HepG2 (cell line): Measurements from ENCODE around the gene GIMD1. TPM values are rescaled to one million over a fixed set of nuclear protein-coding genes. Genes with fewer than 3 reads are reported as not detected.
A peak's percentile ranks its signal among the peaks of the same experiment; 100 is the strongest.

Experiments
- BCLAF1 ChIP-seq: fragments of 450-650 bp; IDR thresholded peaks from 2 replicates; pipeline ENCODE4 v1.6.1; 2017; ENCODE audit warnings: mild to moderate bottlenecking
- CBX2 ChIP-seq, 2 experiments: fragments of 200-600 bp in 1 of 2; sonication (generic); formaldehyde crosslinking in 1 of 2; IDR thresholded peaks; 2 replicates each; pipeline versions ENCODE4 v1.7.0 to v1.8.1; 2018 to 2022; ENCODE audit warnings: low read depth in 2 of 2, low read length in 1 of 2, mild to moderate bottlenecking in 1 of 2, missing genetic modification reagents in 1 of 2
- CENPT ChIP-seq: sonication (generic); formaldehyde crosslinking; IDR thresholded peaks from 2 replicates; pipeline ENCODE4 v1.8.0; 2022; ENCODE audit warnings: low read depth, mild to moderate bottlenecking, moderate library complexity, missing genetic modification reagents
- GABPA ChIP-seq, 2 experiments: IDR thresholded peaks; 2 replicates each; pipeline ENCODE4 v1.6.1; 2011 to 2016; ENCODE audit warnings: low read depth in 2 of 2, low read length in 1 of 2, missing biosample characterization in 1 of 2, missing genetic modification characterization in 1 of 2
- POLR2AphosphoS5 ChIP-seq: IDR thresholded peaks from 2 replicates; pipeline ENCODE4 v1.6.1; 2012; ENCODE audit warnings: low read depth, low read length
- ZFY ChIP-seq: sonication (generic); formaldehyde crosslinking; IDR thresholded peaks from 2 replicates; pipeline ENCODE4 v1.4.0; 2020; ENCODE audit warnings: missing genetic modification reagents
- ZNF333 ChIP-seq: sonication (generic); formaldehyde crosslinking; IDR thresholded peaks from 2 replicates; pipeline ENCODE4 v1.4.0; 2020; ENCODE audit warnings: mild to moderate bottlenecking, missing genetic modification reagents, borderline replicate concordance
- ZNF335 ChIP-seq: sonication (generic); formaldehyde crosslinking; IDR thresholded peaks from 2 replicates; pipeline ENCODE4 v1.4.0; 2020; ENCODE audit warnings: missing genetic modification reagents
- ZNF362 ChIP-seq: sonication (generic); formaldehyde crosslinking; IDR thresholded peaks from 2 replicates; pipeline ENCODE4 v1.4.0; 2020; ENCODE audit warnings: missing genetic modification reagents, mild to moderate bottlenecking, borderline replicate concordance
- ZNF430 ChIP-seq: sonication (generic); formaldehyde crosslinking; IDR thresholded peaks from 2 replicates; pipeline ENCODE4 v1.9.0; 2021; ENCODE audit warnings: mild to moderate bottlenecking, missing genetic modification reagents
- ZNF556 ChIP-seq: sonication (generic); formaldehyde crosslinking; IDR thresholded peaks from 2 replicates; pipeline ENCODE4 v1.4.0; 2020; ENCODE audit warnings: mild to moderate bottlenecking, missing genetic modification reagents, borderline replicate concordance
- ZNF563 ChIP-seq: sonication (generic); formaldehyde crosslinking; IDR thresholded peaks from 2 replicates; pipeline ENCODE4 v1.8.0; 2022; ENCODE audit warnings: mild to moderate bottlenecking, moderate library complexity, missing genetic modification reagents
- ZNF629 ChIP-seq: sonication (generic); formaldehyde crosslinking; conservative IDR thresholded peaks from 2 replicates; pipeline ENCODE4 v1.5.0; 2020; ENCODE audit warnings: missing genetic modification reagents
- ZNF710 ChIP-seq: sonication (generic); formaldehyde crosslinking; IDR thresholded peaks from 2 replicates; pipeline ENCODE4 v1.5.0; 2020; ENCODE audit warnings: mild to moderate bottlenecking, missing genetic modification reagents, borderline replicate concordance
- ZNF770 ChIP-seq: sonication (generic); formaldehyde crosslinking; IDR thresholded peaks from 2 replicates; pipeline ENCODE4 v1.5.0; 2020; ENCODE audit warnings: mild to moderate bottlenecking, missing genetic modification reagents
- ZSCAN30 ChIP-seq: sonication (generic); formaldehyde crosslinking; IDR thresholded peaks from 2 replicates; pipeline ENCODE4 v1.5.0; 2020; ENCODE audit warnings: mild to moderate bottlenecking, missing genetic modification reagents
- ZSCAN31 ChIP-seq: sonication (generic); formaldehyde crosslinking; IDR thresholded peaks from 2 replicates; pipeline ENCODE4 v1.5.0; 2020; ENCODE audit warnings: low read depth, mild to moderate bottlenecking, missing genetic modification reagents
- polyA plus RNA-seq, 8 experiments: library from polyadenylated mRNA; depleted of rRNA in 3 of 8; stranded (reverse) in 7 of 8; unstranded in 1 of 8; fragments of >200 nt; fragmentation: Illumina TruSeq in 4 of 8; extraction: Trizol in 4 of 8; gene quantifications; 2 replicates each; pipeline versions ENCODE4 v1.2.1 to v1.2.3, GENCODE V29; 2011 to 2016; ENCODE audit warnings: low read depth in 4 of 8, missing spikeins in 1 of 8, mixed read lengths in 1 of 8; ENCODE audit not compliant: insufficient read depth in 1 of 8
- total RNA-seq, 5 experiments: library from RNA; depleted of rRNA; stranded (reverse); fragments of >200 nt; fragmentation: Illumina TruSeq; extraction: Trizol; gene quantifications; 2 replicates each; pipeline ENCODE4 v1.2.3, GENCODE V29; 2016; ENCODE audit warnings: low read depth in 1 of 5

Gene GIMD1
- total and polyA plus RNA-seq, 2 of the 13 experiments (the other 11 are each of a cell fraction or from before 2014, with no cell fraction given) = not detected

- TF ChIP-seq ZNF710 (CRISPR knock-in tag) (peak; percentile 21; the same call in 1 of the 2 replicates), ZNF362 (CRISPR knock-in tag) (peak; percentile 22; the same call in 1 of the 2 replicates), BCLAF1 (no peak), ZNF430 (CRISPR knock-in tag) (peak; percentile 23), ZSCAN31 (CRISPR knock-in tag) (peak; percentile 76; the same call in 1 of the 2 replicates), CBX2 (IDR thresholded peaks at IDR 0.05; ENCODE audit: low read depth, low read length) (no peak), CBX2 (CRISPR knock-in tag; IDR thresholded peaks at IDR 0.05; ENCODE audit: low read depth) (no peak), POLR2AphosphoS5 (peak; percentile 88), GABPA (IDR thresholded peaks at IDR 0.05; ENCODE audit: low read depth, low read length) (no peak; the same call in 1 of the 2 replicates), GABPA (CRISPR knock-in tag; IDR thresholded peaks at IDR 0.05; ENCODE audit: low read depth) (peak; percentile 80), ZFY (CRISPR knock-in tag) (peak; percentile 84), ZNF629 (no peak), ZNF770 (CRISPR knock-in tag) (peak; percentile 14; the same call in 1 of the 2 replicates), CENPT (no peak), ZNF333 (CRISPR knock-in tag) (peak; percentile 62; the same call in 1 of the 2 replicates), ZNF556 (CRISPR knock-in tag) (peak; percentile 18; the same call in 1 of the 2 replicates), ZNF563 (CRISPR knock-in tag) (peak; percentile 63; the same call in 1 of the 2 replicates), ZNF335 (CRISPR knock-in tag) (peak; percentile 100), ZSCAN30 (0 out of 2 replicates have a peak, but pooled peaks have one; percentile 43)
These were observed 52.4 kb downstream of the GIMD1 start, which contains the start of the genes AIMP1 and TBCK (continued) for GRCh38 chr4:106315968-106316772.
